NCI-H146 treated with DMSO at 0.1 percent for 48 hours (cell line): ENCODE measurements around the gene XYLT1.
"Not testable (repeated sequence)": the region's sequence is repeated elsewhere in the genome, so short reads cannot be mapped to it uniquely, and the experiment has no call there.

Experiments
- DNase-seq: peaks from one replicate; lab custom pipeline; 2025; ENCODE audit not compliant: unreplicated experiment; lab: John Stamatoyannopoulos, UW

Gene XYLT1, protein sequence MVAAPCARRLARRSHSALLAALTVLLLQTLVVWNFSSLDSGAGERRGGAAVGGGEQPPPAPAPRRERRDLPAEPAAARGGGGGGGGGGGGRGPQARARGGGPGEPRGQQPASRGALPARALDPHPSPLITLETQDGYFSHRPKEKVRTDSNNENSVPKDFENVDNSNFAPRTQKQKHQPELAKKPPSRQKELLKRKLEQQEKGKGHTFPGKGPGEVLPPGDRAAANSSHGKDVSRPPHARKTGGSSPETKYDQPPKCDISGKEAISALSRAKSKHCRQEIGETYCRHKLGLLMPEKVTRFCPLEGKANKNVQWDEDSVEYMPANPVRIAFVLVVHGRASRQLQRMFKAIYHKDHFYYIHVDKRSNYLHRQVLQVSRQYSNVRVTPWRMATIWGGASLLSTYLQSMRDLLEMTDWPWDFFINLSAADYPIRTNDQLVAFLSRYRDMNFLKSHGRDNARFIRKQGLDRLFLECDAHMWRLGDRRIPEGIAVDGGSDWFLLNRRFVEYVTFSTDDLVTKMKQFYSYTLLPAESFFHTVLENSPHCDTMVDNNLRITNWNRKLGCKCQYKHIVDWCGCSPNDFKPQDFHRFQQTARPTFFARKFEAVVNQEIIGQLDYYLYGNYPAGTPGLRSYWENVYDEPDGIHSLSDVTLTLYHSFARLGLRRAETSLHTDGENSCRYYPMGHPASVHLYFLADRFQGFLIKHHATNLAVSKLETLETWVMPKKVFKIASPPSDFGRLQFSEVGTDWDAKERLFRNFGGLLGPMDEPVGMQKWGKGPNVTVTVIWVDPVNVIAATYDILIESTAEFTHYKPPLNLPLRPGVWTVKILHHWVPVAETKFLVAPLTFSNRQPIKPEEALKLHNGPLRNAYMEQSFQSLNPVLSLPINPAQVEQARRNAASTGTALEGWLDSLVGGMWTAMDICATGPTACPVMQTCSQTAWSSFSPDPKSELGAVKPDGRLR

DNA sequence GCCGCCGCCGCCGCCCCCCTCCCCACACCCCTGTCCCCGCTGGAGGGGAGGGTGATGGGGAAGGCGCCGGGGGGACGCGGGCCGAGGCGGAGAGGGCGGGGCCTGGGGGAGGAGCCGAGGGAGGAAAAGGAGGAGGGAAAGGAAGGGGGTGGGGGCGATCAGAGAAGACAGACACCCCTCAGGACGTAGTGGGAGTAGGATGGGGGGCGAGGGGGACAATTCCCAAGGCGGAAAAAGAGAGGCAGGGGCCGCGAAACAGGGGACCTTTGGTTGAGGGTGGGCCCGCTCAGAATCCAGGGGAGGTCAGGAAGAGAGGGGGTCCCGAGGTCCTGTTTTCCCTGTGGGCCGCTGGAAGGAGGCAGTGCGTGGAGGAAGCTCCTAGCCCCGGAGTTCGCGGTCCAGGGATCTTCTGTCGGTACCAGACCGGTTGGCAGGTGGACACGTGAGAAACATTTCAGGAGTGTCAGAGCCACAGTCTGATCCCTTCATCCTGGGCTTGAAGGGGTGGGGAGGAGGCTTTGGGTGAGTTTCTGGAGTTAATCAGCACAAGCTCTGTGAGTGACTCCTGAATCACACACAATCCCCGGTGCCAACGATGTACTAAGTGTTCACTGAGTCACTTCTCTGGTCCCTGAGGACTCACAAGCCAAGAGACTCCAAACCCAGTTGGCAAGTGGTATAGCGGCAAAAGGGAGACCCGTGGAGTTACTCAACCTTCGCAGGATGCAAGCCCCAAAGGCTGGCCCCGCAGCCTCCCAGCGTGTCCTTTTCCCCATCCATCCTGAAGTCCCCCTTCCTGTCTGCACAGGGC is at the start of gene XYLT1:
XYLT1 (minus strand) TSS at position 53 of the 811 bp plus-strand sequence. CDS start 164 bp downstream, outside the sequence.
- DNase-seq: no peak

DNA sequence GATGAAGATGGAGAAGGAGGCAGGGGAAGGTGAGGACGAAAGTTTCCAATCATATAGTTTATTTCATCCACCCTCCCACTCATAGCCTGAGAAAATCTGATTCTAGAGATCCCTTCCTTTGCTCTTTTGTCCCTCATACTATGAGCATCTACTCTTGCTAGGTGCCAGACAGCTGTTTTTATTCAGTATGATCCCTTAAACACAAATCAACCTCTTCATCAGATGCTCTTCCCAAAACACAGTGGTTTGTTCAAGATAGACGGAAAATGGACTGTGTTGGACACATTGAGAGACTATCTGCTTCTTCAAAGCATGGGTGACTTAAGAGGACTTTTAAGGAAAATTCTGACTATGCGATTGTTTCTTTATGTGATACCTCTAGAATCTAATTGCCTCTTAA is 49.4 kb upstream of the XYLT1 start:
- DNase-seq: no peak

DNA sequence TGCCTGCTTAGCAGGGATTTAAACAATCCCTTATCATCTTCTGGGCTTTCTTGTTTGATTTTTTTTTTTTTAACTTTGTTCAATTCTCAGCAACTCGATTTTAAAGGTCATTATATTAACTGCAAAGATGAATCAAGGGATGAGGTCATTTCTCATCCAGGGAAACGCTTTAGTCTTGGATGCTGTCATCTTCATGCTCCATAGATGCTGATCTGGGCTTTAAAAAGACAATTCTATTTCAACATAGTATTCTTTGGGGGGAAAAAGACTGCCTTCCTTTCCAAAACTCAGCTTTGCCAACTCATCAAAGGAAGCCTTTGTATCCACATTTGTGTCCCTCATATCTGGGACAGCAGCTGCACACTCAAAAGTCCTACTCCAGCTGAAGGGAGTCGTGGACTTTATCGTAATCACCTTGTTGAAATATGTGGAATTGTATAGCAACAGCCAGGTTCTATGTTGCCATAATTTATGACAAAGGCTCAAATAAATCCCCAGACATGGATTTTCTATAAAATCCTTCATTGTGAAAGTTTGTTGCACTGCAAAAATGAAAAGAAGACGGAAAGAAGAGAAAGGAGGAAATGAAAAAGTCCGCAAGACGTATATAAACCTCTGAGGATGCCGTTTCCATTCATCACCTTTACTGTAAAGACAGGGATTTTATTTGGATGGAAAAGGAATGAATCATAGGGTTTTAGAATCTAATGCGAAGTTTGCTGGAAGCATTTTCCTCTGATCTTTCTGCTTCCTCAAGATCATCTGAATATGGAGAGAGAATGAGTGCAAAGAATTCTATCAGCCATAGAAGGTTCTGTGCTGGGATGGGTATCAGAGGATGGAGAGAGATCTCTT is 48.6 kb upstream of the XYLT1 start:
- DNase-seq: no peak

DNA sequence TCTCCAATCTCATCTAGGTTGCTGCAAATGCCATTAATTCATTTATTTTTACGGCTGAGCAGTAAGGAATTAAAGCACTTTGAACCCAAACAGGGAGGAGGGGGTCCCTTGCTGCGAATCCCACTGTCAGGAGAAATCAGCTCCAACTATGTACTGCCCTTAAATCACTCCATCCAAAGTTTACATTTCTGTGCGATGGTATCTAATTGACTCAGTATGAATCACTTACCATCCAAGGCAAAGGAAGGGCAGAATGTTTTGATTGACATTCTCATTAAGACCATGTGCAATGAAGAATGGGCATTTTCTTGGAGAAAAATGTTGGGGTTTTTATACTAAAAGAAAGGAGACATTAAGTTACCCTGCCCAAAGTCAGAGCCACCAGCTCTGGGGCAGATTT is 47.7 kb upstream of the XYLT1 start:
- no peak for DNase-seq

DNA sequence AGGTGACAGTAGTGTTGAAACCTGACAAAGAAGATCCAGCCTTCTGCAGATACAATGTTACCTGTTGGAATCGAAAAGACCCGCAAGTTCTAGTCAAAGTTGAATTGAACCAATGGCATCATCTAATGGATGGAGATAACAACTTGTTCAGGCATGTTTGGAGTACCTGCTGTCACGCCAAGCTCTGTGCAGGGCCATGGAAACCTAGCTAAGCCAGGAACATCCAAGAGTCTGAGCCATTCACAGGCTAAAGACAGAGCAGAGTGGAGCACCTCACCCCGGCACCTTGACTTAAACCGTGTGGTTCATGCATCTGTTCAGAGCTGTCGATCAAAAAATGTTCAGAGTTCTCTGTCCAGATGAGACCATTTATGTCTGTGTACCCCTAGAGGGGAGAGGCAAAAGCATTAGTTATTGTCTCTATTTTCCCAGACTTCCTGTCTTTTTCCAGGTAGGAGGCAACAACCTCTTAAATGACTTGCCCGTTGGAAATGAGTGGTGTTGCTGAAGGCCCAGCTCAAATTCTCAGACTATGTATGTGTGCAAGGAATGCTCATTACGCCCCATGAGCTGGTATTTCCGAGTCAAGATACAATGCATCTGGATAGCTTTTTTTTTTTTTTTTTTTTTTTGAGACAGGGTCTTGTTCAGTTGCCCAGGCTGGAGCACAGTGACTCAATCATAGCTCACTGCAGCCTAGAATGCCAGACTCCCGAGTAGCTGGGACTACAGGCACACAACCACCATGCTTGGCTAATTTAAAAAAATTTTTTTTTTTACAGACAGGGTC is 44.9 kb upstream of the XYLT1 start:
- no peak for DNase-seq

DNA sequence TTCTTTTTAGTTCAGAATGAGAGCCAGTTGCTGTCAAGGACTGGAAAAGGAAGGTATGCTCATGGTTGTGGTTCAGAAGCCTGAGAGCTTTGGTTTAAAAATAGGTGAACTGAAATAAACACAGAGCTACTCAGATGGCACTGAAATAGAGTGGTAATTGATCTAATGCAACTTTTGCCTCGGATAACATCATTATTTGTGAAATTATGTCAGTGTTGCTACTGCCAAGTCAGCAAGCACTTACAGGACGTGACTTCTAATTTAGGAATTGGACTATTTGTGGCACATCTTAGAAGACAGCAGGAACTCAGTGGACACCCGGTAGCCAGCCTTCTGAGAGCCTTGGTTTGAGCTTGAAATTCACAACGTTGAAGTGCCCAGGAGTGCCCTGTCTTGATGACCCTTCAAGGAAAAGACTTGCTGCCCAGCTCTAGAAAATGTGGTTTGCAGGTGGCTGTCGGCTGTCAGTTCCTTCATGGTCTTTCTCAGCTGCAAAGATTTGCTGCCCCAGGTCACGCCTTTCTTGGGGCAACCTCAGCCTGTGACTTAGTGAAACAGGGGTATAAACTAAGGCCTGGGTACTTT is 42.0 kb upstream of the XYLT1 start:
- DNase-seq: no peak

DNA sequence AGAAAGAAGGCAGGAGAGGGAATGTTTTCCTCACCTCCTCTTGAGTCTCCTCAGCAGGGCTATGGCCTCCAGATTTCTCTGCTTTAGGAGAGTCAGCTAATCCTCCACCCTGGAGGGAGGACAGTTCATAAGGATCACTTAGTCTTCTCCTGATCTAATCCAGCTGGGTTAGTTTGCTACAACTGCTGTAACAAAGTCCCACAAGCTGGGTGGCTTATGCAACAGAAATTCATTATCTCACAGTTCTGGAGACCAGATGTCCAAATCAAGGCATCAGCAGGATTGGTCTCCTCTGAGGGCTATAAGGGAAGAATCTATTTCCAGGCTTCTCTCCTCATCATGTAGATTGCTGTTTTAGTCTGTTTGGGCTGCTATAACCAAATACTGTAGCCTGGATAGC is 40.6 kb upstream of the XYLT1 start:
- no peak for DNase-seq

DNA sequence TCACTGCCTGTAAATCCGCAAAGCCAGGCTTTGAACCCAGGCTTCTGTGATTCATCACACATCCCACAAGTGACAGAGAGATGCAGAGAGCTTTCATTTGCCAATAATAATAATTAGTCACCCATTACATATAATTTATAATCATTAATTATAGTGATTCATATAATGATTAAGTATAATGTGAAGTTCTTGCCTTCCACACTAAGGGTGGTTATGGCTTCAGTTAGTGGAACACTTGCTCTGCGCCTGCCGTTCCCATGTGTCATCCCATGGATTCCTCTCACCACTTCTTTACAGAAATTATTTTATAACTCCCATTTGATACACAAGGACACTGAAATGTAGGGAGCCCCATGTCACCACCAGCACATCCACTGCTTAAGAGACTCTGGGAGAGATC is 39.8 kb upstream of the XYLT1 start:
- DNase-seq: no peak

DNA sequence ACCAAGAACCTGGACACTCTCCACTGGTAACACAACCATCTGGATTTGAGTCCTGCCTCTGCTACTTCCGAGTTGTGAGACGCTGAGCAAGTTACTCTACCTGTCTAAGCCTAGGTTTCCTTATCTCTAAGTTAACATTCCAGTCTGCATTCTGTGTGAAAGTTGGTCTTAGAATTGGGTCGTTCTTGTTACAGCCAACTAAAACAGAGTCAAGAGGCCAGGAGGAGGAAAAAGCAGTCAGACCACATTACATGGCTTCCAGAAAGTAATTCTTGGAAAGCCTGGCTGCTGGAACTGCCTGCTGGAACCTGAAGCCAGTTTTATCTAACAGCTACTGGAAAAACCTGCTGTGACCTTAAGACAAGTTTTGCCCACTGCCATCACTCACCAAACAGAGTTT is 38.4 kb upstream of the XYLT1 start:
- DNase-seq: no peak

DNA sequence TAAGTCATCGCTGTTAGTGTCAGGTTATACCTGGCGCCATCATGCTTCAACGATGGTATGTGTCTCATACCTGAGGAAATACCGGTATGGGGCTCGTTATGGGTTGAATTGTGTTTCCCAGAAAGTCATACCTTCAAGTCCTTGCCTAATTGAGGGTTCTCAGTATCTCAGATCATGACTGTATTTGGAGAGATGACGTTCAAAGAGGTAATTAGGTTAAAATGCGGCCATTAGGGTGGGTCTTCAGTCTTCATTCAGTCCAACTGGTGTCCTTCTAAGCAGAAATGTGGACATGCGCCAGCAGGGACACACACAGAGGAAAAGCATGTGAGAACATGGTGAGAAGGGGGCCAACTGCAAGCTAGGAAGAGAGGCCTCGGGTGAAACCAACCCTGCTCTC is 37.5 kb upstream of the XYLT1 start:
- DNase-seq: no peak

DNA sequence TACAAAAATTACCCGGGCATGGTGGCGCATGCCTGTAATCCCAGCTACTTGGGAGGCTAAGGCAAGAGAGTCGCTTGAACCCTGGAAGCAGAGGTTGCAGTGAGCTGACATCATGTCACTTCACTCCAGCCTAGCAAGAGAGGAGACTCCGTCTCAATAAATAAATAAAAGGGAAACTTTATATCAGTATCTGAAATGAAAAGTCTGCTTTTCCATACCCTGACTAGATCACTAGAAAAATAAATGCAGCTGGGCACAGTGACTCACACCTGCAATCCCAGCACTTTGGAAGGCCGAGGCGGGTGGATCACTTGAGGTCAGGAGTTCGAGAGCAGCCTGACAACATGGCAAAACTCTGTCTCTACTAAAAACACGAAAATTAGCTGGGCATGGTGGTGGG is 36.8 kb upstream of the XYLT1 start:
- not testable (repeated sequence) for DNase-seq

DNA sequence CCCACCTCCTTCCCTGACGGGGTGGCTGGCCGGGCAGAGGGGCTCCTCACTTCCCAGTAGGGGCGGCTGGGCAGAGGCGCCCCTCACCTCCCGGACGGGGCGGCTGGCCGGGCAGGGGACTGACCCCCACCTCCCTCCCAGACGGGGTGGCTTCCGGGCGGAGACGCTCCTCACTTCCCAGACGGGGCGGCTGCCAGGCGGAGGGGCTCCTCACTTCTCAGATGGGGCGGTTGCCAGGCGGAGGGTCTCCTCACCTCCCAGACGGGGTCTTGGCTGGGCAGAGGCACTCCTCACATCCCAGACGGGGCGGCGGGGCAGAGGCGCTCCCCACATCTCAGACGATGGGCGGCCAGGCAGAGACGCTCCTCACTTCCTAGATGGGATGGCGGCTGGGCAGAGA is 35.1 kb upstream of the XYLT1 start:
- DNase-seq: not testable (repeated sequence)

DNA sequence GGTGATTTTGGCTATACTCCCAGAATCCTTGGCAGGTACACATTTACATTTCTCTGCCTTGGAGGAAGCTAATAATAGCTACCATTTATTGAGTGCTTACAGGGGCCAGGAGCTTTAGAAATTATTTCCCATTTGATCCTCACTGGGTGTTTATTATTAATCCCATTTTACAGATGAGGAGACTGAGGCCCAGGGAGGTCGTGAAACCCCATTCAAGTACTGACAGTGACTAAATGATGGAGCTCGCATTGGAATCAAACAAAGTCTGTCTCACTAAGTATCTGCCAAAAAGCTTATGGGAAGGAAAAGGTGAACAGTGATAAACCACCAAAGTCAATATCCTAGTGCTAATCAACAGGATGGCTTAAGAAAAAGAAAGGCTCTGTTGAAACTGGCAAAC is 33.3 kb upstream of the XYLT1 start:
- no peak for DNase-seq

DNA sequence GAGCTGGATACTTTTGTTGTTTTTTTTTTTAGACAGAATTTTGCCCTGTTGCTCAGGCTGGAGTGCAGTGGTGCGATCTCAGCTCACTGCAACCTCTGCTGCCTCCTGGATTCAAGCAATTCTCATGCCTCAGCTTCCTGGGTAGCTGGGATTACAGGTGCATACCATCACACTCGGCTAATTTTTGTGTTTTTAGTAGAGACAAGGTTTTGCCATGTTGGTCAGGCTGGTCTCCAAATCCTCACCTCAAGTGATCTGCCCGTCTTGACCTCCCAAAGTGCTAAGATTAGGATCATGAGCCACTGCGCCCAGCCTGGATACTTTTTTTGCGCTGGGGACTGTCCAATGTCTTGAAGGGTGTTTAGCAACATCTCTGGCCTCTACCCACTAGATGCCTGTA is 32.6 kb upstream of the XYLT1 start:
- DNase-seq: no peak

DNA sequence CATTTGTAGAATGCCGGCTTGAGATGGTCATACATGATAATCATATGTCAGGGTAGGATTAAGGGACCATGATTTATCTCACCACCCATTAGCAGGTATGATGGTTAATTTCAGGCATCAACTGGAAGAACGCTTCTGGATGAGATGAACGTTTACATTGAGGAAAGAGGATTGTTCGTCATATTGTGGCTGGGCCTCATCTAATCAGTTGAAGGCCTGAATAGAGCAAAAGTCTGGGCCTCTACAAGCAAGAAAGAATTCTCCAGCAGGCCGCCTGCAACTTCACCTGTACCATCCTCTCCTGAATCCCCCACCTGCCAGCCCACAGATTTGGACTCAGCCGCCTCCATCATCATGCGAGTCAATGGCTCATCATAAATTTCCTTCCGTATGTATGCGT is 30.6 kb upstream of the XYLT1 start:
- no peak for DNase-seq

DNA sequence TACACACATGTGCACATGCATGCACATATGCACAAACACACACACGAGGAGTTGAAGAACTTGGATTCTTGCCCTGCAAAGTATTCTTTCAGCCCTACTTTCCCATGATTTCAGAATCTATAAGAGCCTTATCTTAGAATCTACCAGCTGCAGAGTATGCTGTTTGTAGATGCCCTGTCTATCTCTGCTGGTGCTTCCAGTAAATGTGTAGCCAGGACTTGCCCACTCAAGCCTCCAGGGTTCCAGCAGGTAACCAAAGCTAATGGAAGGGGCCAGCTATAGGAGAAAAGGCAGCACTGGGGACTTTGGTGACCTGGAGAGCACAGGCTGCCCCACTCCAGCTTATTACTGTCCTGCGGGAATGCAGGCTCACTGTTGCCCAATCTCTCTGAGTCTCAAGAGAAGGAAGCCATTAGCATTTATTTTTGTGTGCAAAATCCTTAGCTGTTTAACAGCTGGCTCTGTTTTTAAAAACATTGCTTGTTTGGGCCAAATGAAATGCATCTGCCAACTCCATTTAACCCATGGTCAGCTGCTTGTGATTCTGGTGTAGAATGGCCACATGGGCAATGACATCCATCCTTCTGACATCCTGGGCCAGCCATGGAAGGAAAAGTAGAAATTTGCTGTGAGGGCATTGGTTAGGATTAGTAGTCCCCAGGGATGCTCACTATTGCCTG is 28.6 kb upstream of the XYLT1 start:
- no peak for DNase-seq

DNA sequence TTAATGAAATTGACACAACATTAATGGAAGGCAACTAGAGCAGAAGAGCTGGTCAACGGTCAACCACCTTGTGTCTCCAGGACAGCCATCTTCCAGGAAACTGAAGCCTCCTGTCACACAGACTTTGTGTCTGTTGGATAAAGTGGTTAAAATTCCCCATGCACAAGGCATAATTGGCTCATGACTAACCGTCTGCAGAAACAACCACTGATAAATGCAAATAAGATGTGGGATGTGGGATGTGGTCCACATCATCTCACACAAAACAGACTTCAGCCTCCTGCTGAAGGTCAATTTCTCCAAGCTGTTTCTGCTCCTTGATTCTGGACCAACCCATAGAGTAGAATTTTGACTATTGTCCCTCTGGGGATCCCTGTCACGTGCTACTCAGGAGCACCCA is 26.9 kb upstream of the XYLT1 start:
- DNase-seq: no peak

DNA sequence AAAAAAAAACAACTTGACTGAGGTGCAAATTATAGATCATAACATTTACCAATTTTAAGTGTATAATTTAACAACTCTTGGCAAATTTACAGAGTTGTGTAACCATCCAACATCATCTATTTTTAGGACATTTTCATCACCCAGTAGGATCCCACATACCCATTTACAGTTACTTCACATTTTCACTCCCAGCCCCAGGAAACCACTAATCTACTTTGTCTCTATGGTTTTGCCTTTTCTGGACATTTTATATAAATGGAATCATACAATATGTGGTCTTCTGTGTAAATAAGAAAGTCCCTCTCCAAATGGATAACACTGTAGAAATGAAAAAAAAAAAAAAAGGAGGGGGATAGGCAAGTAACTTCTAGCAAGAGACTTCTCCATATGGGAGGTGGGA is 26.1 kb upstream of the XYLT1 start:
- no peak for DNase-seq

DNA sequence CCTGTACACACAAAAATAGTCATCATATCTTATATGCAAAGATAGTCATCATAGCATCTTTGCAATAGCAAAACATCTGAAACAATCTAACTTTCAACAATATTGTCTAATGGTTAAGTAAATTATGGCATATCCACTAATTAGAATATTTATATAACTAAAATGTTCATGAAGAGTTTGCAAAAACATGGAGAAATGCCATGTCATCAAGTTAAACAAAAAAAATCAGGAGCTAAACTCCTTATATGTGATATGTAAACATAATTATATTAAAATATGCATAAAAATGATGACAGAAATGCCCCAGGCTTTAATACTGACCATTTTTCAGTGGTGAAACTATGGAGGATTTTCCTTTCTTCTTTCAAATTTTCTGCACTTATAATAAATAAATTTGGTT is 22.3 kb upstream of the XYLT1 start:
- DNase-seq: no peak
